ENCODE results near the gene VSIG10L. TPM values are rescaled to one million over a fixed set of nuclear protein-coding genes. Genes with fewer than 3 reads are reported as not detected.

Gene VSIG10L
- total RNA-seq, 1 donor, result 0.10 TPM

DNA sequence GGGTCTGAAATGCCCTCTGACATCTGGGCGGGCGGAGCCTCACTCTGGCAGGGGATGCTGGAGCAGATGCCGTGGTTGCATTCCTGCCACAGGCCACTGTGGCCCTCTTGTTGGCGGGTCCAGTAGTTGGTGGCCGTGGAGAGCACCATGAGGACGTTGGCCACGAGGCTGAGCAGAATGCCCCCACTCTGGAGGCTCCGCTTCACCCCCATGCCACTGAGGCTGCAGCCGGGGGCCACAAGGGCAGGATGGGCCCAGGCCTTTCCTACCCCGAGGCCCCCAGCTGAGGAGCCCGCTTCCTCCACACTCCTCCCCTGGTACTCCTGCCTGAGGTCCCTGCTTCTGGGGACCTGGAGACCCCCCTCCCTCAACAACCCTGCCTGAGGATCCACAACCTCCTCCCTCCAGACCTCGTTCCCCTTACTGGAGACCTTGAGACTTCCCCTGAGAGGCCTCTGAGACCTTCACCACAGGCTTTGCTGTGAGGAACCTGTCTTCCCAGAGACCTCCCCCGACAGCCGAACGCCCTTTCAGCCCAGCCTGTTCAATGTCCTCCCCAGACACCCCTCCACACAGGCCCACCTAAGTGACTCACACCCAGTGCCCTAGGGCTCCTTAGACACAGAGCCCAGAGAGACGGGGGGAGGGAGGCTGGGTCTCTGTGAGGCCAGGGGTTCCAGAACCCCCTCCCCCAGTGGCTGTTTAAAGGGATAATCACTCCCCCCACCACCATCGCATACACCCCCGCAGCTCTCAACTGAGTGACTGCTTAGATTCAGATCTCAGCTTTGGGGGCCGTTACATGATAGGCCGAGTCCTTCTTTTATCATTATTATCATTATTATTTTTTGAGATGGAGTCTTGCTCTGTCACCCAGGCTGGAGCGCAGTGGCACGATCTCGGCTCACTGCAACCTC is 26.7 kb upstream of the VSIG10L start, which contains the start of gene CLDND2:
Gene CLDND2, minus strand, starts transcription at position 638 of the 917 bp plus-strand sequence. Its CDS starts 426 bp downstream, at position 212.
- Histone ChIP-seq H3K9me3 (ENCODE audit: low read depth, low read length) (no peaks in the 10 kb centered on the region), H3K4me1 (ENCODE audit: insufficient read depth, low read length) (peaks cover 76% of the 10 kb centered on the region), H3K4me3 (ENCODE audit: low read length) (peak within 1 kb of the TSS; percentile 85), H3K27me3 (ENCODE audit: insufficient read depth, low read length) (no peaks in the 10 kb centered on the region)

DNA sequence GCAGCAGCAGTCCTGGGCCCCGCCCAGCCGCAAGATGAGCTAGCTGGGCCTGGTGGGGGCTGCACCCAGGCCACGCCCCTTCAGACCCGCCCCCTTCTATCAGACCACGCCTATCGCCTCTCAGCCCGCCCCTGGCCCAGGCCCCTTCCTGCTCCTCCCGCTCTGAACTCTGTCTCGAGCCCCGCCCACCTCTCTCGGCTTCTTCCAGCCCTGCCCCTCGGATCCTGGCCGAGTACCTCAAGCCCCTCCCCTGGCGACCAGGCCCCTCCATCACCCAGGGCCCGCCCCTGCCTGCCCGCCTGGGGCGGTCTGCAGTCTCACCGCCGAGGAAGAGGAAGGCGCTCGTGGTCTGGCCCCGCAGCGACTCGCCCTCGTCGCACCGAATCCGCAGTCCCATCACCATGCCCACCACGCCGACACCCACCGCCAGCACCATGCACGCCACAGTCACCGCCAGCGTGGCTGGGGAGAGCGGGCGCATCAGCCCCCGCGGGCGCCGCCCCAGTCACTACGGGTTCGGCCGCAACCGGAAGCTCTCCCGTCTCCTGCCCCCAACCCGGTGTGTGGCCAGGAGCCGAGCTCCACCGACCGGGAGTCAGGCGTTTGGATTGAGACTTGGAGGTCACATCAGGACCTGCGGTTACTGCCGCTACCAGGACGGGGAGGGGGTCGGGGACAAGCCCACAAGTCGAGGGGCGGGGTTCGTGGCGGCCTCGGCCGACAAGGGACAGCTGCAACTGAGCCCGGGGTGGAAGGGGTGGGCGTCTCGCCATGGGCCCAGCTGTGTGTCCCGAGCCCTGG is 25.8 kb upstream of the VSIG10L start:
- H3K27me3 ChIP-seq (ENCODE audit: insufficient read depth, low read length), result no peaks in the 10 kb centered on the region
- H3K4me1 ChIP-seq (ENCODE audit: insufficient read depth, low read length), result peaks cover 71% of the 10 kb centered on the region
- no peaks in the 10 kb centered on the region for H3K9me3 ChIP-seq (ENCODE audit: low read depth, low read length)
- peak overlapping the region; percentile 85 for H3K4me3 ChIP-seq (ENCODE audit: low read length)

DNA sequence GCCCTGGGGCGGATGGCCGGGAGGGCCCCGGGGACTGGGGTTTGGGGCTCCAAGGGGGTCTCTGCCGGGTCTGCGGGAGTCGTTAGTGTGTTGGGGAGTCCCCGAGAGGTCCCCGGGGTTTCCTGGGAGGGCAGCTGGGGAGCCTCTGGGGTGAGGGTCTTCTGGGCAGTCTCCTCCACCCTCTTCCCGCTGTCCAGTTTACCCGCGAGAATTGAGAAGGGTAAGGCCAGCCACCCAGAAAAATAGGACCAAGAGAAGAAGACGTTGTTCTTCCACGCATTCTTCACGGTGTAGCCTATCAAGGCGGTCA is 25.3 kb upstream of the VSIG10L start:
- H3K4me1 ChIP-seq (ENCODE audit: insufficient read depth, low read length), result peaks cover 68% of the 10 kb centered on the region
- no peaks in the 10 kb centered on the region for H3K27me3 ChIP-seq (ENCODE audit: insufficient read depth, low read length)
- H3K9me3 ChIP-seq (ENCODE audit: low read depth, low read length), result no peaks in the 10 kb centered on the region
- H3K4me3 ChIP-seq (ENCODE audit: low read length), result peak overlapping the region; percentile 85

DNA sequence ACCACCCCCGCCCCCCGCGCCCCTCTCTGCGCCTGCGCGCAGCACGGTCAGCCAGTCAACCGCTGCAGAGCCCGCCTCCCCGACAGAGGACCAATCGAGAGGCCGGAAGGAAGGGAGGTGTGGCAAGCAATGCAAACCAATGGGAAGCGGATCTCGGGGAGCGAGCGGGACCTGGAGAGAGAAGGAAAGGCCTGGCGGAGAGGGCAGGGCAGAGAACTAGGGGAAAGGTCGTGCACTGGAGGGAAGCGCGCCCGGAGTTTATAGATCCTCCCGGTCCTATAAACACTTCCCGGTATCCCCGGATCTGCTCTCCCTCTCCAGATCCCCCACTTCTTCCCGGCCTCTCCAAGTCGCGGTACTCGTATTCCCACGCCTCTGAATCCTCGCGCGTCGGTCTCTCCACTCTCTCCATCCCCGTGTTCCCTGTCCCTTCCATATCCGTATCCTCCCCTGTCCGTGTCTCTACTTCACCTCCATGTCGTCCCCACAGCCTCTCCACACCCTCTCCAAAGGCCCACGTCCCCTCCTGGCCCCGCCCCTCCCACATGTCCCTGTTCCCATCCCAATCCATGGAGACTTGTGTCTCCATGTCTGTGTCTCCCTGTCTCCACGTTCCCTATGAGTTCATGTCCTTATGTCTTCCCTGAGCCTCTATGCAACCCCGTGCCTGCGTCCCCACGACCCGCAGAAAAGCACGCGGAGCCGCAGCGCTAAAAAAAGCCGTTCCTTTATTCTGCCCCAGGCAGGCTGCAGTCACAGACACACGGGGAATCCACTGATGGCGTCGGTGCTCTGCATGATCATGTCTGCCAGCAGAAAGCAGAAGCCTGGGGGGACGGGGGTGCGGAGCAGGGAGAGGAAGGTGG is 24.7 kb upstream of the VSIG10L start:
- peaks cover 62% of the 10 kb centered on the region for H3K4me1 ChIP-seq (ENCODE audit: insufficient read depth, low read length)
- H3K9me3 ChIP-seq (ENCODE audit: low read depth, low read length), result no peaks in the 10 kb centered on the region
- H3K27me3 ChIP-seq (ENCODE audit: insufficient read depth, low read length), result no peaks in the 10 kb centered on the region
- peak overlapping the region; percentile 85 for H3K4me3 ChIP-seq (ENCODE audit: low read length)

DNA sequence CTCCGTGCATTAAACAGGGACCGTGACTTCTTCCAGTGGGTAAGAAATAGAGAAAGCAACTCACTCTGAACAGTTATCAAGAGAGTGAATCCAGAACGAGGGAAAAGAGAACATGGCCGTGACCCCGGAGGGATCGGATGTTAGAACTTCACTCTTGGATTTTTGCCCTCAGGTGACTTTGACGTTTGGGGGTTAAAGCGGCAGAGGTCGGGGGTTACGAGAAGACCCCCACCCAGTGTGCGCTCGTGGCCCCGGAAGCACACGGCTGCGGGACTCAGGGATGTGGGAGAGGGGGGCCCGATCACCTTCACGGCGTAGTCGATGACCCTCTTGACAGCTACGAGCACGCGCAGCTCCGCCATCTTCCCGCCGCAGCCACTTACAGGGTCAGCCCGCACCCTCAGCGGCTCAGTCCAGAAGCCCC is 24.0 kb upstream of the VSIG10L start, which contains the start of gene ETFB:
Gene ETFB, minus strand, starts transcription at position 424 of the 424 bp plus-strand sequence. Its CDS starts 62 bp downstream, at position 362.
- Histone ChIP-seq H3K4me1 (ENCODE audit: insufficient read depth, low read length) (peaks cover 56% of the 10 kb centered on the region), H3K9me3 (ENCODE audit: low read depth, low read length) (no peaks in the 10 kb centered on the region), H3K4me3 (ENCODE audit: low read length) (peak within 1 kb of the TSS; percentile 85), H3K27me3 (ENCODE audit: insufficient read depth, low read length) (no peaks in the 10 kb centered on the region)

DNA sequence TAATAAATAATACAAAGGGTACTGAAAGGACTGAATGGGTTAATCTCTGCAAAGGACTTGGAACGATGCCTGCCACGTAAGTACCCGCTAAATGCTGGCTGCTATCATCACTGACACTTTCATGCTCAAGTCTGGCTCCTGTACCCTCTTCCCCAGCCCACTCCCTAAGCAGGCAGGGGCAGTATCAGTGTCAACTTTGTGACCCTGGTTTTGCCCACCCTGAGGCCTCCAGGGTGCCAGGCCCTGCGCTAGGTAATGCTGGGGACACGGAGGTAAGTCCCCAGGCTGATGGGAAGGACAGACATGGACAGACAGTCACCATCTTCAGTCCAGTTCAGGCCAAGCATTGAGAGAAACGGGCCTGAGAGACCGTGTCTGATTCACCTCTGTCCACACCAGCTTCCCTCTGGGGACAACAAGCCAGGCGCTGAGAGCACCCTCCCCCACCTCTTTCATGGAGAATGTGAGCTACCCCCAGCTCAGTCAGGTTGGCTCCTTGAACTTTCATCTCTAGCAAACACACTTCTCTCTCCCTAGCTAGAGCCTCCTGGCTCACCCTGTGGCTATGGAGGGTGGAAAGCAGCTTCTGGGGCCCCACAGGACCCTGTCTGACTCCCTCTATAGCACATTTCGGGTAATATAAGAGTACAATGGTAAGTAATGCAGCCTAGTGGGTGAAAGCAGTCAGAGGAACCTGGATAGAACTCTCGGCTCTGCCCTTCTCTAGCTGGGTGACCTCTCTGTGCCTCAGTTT is 23.4 kb upstream of the VSIG10L start:
- Histone ChIP-seq H3K27me3 (ENCODE audit: insufficient read depth, low read length) (no peaks in the 10 kb centered on the region), H3K9me3 (ENCODE audit: low read depth, low read length) (no peaks in the 10 kb centered on the region), H3K4me1 (ENCODE audit: insufficient read depth, low read length) (peaks cover 50% of the 10 kb centered on the region), H3K4me3 (ENCODE audit: low read length) (peak overlapping the region; percentile 85)

DNA sequence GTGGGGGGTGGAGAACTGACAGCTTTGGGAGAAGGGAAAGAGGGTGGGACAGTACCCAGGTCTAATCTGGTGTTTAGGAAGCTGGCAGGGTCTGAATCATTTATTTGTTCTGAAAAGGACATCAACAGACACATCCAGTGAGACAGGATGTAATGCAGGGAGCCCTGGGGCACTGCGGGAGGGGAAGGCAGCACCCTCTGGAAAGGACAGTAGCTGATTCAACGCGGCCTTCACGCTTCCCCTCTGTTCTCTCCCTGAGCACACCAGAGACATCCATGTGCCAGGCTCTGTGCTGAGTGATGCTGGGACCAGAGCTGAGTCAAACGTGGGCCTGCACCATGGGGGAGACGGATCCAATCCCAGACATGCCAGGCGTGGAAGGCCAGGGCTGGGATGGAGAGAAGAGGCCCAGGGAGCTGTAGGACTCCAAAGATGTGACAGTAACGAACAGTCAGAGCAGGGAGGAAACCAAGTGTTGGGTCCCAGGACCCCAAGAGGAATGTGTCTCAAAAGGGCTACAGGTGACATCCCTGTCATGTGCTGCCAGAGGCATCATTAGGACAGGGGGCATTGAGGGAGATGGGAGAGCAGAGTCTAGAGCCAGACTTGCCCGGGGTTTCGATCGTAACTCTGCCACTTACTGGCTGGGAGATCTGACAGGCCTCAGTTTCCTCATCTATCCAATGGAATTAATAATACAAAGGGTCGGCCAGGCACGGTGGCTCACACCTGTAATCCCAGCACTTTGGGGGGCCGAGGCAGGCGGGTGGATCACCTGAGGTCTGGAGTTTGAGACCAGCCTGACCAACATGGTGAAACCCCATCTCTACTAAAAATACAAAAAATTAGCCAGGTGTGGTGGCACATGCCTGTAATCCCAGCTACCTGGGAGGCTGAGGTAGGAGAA is 22.5 kb upstream of the VSIG10L start:
- Histone ChIP-seq H3K27me3 (ENCODE audit: insufficient read depth, low read length) (no peaks in the 10 kb centered on the region), H3K4me1 (ENCODE audit: insufficient read depth, low read length) (peaks cover 47% of the 10 kb centered on the region), H3K9me3 (ENCODE audit: low read depth, low read length) (no peaks in the 10 kb centered on the region), H3K4me3 (ENCODE audit: low read length) (no peak overlapping the region)

DNA sequence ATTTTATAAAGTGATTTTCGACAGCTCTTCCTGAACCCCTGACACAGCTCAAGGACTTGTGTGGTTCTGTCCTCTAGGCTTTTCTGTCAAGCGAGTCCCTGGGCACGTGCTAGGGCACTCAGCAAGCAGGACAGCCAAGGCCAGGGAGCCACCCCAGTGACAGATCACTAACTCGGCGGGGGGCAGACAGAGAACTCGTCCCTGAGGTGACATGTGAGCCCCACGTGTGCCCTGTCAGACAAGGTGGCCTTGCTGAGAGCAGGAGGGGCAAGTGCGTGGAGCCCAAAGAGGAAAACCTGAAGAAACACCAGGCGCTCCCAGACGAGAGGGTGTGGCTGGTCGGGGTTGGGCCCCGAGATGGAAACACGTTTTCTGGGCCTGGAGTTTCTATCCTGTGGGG is 19.3 kb upstream of the VSIG10L start:
- Histone ChIP-seq H3K27me3 (ENCODE audit: insufficient read depth, low read length) (no peaks in the 10 kb centered on the region), H3K9me3 (ENCODE audit: low read depth, low read length) (no peaks in the 10 kb centered on the region), H3K4me3 (ENCODE audit: low read length) (no peak overlapping the region), H3K4me1 (ENCODE audit: insufficient read depth, low read length) (peaks cover 24% of the 10 kb centered on the region)

DNA sequence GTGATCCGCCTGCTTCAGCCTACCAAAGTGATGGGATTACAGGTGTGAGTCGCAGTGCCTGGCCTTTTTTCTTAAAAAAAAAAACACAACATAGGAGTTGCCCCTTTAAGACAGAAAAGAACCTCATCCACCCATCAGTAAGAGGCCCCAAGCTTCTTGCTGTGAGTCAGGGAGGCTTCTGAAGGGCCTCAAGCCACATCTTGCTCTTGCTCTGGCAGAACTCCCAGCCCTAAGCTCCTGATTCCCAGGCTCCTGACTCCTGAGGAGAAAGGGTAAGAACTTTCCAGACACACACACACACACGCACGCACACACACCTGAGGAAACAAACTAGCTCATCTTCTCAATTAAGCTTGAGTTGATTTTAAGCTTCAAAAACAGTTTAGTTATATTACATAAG is 17.4 kb upstream of the VSIG10L start:
- H3K27me3 ChIP-seq (ENCODE audit: insufficient read depth, low read length), result no peaks in the 10 kb centered on the region
- H3K4me1 ChIP-seq (ENCODE audit: insufficient read depth, low read length), result peaks cover 14% of the 10 kb centered on the region
- no peak overlapping the region for H3K4me3 ChIP-seq (ENCODE audit: low read length)
- H3K9me3 ChIP-seq (ENCODE audit: low read depth, low read length), result no peaks in the 10 kb centered on the region

DNA sequence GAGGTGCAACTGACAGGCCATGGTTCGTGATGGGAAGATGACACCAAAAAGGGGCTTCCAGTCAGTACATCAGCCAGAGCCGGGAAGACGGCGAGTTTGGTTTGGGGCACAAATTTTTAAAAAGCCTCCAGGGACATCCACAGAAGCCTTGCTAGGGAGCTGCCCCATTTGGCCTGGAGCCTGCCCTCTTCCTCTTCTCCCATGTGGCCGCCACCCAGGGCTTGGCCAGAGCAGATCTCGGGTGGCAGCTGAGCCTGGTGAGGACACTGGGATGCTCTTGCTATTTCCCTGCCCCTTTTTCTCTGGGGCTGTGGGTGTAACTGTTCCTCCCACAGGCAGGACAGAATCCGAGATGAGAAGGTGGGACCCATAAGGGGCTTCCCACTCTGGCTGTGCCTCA is 16.0 kb upstream of the VSIG10L start:
- H3K4me1 ChIP-seq (ENCODE audit: insufficient read depth, low read length), result peaks cover 13% of the 10 kb centered on the region
- no peak overlapping the region for H3K4me3 ChIP-seq (ENCODE audit: low read length)
- no peaks in the 10 kb centered on the region for H3K9me3 ChIP-seq (ENCODE audit: low read depth, low read length)
- H3K27me3 ChIP-seq (ENCODE audit: insufficient read depth, low read length), result no peaks in the 10 kb centered on the region

DNA sequence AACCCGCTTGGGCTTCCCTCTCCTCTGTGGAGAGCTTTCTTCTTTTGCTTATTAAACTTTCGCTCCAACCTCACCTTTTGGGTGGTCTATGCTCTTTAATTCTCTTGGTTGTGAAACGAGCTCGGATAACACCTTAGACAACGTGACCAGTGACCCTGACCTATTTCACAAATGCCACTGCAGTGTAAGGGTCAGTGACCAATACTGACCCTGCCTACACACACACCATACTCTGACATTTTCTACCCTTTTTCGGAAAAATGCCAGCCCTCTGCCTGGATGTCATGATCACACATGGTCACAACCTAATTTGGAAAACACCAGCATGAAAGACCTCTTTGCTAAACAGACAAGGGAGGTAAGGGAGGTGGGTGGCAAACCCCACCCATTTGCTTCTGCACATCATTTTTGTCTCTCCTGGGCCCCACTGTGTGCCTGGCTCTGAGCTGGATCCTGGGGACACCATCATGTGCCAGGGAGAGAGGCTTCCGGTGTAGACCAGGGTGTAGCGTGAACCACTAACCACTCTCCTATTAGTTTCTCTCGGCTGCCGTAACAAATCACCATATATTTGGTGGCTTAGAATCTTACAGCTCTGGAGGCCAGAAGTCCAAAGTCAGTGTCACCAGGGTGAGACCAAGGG is 14.3 kb upstream of the VSIG10L start:
- Histone ChIP-seq H3K4me1 (ENCODE audit: insufficient read depth, low read length) (peaks cover 9% of the 10 kb centered on the region), H3K9me3 (ENCODE audit: low read depth, low read length) (no peaks in the 10 kb centered on the region), H3K4me3 (ENCODE audit: low read length) (no peak overlapping the region), H3K27me3 (ENCODE audit: insufficient read depth, low read length) (no peaks in the 10 kb centered on the region)

DNA sequence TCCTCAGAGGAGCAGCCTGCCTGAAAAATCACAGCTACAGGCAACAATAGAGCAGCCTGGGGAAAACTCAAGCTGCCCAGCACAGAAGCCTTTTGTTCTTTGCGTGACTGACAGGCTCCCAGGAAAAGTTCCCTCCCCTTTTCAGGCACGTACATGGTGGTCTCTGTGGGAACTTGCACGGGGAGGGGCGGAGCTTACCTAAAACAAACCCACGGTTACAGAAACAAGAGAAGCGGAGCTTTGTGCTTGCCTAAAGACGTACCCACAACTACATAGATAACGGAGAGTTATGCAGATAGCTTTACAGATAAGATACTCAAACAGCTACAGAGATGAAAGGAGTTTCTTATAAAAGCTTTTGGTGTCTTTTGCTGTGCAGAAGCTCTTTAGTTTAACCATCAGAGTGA is 12.8 kb upstream of the VSIG10L start:
- Histone ChIP-seq H3K4me3 (ENCODE audit: low read length) (no peak overlapping the region), H3K9me3 (ENCODE audit: low read depth, low read length) (no peaks in the 10 kb centered on the region), H3K27me3 (ENCODE audit: insufficient read depth, low read length) (no peaks in the 10 kb centered on the region), H3K4me1 (ENCODE audit: insufficient read depth, low read length) (peaks cover 9% of the 10 kb centered on the region)

Measured in mononuclear cell (primary cell).